HG02885 (cell line): ENCODE data around the gene SLX9.

Source experiments
- ATAC-seq: cut with Tn5 transposase; IDR thresholded peaks from one replicate; pipeline ENCODE4 v1.9.1; 2021; ENCODE audit warnings: mild to moderate bottlenecking; ENCODE audit not compliant: unreplicated experiment, poor library complexity

Gene SLX9

DNA sequence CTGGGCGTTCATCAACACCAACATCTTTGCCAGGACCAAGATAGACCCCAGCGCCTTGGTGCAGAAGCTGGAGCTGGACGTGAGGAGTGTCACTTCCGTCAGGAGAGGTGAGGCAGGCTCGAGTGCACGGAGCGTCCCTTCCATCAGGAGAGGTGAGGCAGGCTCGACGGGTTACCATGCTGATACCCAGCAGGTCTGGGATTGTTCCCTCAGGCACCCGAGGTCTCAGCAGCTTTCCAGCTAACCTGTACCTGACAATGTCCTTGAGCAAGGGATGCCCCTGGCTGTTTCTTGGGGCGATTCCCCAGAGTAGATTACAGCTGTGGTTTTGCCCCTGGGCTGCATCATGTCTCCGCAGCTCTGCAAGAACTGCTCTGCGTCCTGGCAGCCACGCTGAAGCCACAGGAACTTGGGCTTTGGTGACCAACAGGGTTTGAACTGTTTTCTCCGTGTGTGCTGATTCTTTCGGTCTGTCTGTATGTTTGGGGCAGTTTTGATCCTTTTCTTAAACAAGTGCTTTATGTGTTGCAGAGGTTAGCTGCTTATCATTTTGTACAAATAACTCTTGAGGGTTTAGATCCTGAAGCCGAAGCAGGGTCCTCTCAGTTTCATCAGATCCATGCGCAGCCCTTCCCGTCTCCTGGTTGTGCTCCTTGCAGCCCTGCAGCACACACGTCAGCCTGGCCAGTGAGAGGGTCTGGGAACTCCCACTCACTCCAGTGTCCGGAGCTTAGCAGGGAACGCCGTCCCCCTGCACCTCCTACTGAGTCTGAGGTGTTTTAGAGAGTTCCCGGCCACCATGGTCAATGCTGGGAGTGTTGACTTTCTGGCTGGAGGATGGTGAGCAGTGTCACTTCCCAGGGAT, 4.1 kb downstream of the SLX9 start:
- no peak for ATAC-seq

DNA sequence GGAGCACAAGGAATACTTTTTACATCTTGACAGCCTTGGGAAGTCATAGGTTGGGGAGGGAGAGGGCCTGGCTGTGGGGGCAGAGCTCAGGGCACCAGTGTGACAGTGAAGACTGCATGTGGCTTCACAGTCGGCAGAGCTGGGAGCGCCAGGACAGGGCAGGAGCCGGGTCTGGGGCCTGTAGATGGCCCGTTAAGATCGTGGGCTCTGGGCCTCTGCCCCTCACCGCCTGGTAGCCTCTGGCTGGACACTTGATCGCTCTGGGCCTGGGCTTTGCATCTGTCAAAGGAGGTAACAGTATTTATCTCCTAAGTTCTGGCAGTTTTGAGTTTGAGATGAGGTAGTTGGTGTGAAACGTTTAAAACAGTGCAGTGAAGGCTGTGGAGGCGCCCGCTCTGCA, 4.8 kb downstream of the SLX9 start:
- ATAC-seq: no peak

DNA sequence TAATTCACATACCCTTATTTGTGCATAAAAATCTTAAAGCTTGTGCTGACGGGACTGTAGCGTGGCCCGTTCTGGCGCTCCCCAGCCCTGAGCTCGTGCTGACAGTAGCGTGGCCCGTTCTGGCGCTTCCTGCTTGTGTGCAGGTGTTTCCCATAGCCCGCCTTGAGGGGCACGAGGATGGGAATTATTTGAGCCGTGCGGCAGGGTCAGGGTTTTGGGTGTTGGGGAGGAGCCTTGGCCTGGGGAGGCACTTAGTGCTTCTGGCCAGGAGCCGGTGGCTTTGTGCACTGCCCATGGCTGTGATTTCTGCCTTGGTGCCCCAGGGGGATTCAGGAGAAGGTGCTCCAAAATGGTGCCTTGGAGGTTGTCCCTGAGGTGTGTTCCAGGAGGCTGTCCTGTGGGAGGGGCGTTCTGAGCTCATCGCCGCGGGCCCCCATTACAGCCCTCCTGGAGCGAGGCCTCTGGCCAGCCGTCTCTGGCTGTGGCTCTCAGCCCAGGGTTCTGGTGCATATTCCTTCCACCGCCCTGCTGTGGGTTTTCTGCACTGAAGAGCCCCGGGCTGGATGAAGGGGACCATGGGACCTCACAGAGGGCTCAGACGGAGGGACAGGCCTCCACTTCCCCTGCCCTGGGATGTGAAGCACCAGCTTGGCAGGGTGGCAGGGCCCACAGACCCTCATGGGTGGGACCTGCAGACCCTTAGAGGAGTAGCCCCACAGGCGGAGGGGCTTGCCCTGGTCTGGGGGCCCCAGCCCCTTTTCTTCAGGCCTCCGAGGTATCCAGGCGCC, 6.6 kb downstream of the SLX9 start:
- ATAC-seq: no peak

DNA sequence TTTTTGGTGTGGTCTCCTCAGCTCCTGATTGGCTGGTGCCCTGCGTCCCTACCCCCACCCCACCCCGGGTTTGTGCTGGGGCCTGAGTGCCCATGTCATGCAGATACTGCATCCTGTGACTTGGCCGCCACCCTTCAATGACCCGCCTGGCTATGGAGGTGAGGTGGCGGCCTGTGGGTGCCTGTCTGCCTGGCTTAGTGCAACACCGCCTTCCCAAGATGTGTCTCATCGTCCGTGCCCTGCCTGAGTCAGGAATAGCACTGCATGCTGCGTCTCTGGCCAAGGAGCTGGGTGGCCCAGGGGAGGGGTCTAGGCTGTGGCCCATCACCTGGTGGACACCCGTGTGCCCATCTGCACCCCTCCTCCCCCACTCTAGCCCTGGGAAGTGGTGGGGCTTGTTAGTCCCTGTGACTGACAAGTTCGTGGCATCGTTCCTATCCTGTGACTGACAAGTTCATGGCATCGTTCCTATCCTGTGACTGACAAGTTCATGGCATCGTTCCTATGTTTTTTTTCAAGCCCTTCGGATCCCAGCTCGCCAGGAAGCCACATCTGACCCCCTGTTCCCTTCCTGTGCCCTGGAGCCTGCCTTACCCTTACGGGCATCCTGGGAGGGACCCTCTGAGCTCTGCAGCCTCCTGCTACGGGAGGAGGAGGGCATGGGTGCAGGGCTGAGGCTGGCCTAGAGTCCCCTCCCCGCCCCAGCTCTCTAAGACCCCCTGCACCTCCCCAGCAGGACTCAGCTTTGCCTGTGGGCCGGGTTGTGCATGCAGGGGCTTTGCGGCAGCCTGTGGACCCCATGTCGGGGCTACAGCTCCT, 7.5 kb downstream of the SLX9 start:
- no peak for ATAC-seq

DNA sequence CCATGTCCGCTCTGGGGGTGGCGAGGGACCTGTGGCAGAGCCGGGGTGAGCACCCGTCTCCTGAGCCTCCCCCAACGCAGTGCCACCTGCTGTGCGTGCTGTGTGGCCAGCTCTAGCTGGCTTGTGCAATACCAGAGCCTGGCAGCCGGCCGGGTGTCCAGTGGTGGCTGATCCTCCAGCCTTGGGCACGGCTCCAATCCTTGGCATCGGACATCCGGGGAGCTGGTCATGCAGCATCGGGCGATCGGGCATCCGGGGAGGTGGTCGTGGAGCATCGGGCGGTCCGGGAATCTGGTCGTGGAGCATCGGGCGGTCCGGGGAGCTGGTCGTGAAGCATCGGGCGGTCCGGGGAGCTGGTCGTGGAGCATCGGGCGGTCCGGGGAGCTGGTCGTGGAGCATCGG, 8.1 kb downstream of the SLX9 start:
- ATAC-seq: no peak

DNA sequence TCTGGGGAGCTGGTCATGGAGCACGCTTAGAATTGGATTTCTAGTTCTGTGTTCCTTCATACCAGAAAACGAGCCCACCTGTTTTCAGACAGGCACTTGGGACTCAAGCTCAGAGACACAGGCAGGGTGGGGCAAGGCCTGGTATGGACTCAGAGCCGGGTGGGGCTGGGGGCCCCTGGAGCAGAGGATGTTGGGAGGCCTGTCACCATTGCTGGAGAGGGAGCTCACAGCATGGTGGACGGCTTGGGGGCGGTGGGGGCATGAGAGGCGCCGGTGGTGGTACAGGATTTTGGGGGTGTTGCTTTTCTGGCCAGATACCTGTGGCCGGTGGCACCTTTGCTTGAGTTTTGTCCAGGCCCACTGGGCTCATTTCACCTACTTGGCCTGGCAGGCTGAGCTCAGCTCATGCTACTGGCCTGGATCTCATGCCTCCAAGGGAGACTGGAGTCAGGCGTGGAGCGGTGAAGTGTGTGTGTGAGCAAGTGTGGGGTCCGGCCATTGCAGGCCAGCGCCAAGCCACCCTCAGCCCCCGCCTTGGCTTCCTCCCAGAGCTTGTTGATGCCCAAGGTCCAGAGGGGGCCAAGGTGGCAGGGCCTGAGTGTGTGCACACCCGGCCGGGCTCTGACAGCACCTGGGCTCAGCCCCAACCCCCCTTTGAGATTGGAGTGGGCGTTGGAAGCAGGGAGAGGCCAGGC, 8.7 kb downstream of the SLX9 start:
- ATAC-seq: no peak

DNA sequence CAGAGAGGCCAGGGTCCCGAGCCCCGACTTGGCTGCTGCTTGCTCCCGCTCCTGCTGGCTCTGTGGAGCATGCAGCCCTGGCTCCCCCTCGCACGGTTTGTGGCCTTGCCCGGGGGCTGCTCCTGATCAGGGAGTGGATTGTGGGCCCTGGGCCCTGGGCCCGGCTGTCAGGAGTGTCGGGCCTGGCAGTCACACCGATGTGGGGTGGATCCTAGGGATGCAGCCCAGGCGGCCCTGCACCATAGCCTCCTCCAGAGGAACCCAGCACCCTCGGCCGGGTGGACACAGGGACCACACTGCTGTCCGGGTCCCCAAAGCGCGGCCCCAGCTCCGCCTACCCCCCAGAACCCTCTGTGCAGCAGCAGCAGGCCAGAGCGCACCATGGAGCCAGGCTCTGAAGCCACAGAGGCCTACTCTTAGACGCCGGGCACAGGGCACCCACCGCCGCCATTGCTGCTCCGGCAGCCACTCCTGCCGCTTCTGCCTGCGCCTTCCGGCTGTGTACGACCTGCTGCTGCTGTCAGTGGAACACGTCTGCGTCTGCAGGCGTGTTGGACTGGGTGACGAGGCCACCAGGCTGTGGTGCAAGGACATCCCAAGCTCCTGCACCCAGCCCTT, 9.4 kb downstream of the SLX9 start:
- ATAC-seq: no peak

DNA sequence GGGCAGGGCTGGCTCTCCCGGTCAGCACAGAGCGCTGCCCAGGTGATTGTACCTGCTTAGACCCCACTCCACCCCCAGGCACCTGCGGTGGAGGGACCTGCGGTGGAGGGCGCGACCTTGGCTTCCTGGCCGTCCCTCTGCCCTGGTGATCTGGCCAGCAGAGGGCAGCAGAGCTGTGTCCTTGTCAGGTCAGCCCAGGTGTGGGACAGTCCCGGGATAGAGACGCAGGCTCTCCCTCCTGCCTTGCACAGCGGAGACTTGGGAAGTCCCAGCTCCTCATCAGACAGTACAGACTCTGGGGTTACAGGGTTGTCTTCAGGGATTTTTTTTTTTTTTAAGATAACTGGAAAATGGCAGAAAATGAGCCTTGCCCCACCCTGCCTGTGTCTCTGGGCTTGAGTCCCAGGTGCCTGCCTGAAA, 10.0 kb downstream of the SLX9 start:
- no peak for ATAC-seq

DNA sequence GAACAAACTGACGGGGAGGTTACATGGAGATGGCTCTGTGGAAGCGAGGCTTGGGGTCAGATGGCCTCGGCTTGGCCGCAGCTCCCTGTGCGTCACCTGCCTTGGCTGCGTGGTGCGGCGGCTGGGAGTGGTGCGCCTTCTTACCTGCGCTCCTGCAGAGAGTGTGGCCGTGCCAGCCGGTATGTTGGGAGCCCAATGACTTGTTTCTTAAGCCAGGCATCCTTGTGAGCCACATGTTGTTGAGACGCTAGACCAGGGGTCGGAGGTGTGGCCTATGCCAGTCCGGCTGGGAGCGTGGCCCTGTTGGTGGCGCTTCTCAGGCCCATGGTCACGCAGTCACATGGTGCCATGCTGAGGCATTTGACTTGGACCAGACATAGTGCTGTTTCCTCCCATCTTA, 10.5 kb downstream of the SLX9 start:
- ATAC-seq: no peak

DNA sequence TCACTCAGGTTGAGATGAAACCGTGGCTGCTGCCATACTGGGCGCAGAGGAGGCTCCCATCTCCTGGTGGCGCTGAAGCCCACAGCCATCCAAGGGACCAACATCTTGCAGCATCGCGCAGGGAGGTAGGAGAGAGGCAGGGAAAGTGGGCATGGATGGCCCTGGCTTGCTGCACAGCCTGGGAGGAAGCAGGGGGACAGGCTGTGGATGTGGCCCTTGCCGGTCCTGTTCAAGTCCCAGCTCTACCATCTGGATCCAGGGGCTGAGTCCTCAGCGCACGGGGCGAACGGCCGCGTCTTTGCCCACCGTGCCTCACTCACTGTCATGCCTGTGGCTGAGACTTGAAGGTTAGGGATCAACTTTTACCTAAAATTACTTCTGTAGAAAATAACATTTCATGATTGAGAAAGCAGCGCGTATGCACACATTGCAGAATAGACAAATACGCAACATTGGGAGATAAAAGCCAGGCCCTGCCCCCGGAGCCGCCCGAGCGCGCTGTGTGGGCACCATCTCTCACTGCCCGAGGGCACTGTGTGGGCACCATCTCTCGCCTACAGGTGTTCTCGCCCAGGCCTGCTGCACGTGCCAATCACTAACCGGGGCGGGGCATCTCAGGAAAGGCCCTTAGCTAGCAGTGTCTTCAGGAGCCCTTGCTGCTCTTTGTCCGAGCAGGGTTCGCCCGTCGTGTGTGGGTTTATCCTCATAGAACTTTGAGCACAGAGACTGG, 11.5 kb downstream of the SLX9 start:
- no peak for ATAC-seq

DNA sequence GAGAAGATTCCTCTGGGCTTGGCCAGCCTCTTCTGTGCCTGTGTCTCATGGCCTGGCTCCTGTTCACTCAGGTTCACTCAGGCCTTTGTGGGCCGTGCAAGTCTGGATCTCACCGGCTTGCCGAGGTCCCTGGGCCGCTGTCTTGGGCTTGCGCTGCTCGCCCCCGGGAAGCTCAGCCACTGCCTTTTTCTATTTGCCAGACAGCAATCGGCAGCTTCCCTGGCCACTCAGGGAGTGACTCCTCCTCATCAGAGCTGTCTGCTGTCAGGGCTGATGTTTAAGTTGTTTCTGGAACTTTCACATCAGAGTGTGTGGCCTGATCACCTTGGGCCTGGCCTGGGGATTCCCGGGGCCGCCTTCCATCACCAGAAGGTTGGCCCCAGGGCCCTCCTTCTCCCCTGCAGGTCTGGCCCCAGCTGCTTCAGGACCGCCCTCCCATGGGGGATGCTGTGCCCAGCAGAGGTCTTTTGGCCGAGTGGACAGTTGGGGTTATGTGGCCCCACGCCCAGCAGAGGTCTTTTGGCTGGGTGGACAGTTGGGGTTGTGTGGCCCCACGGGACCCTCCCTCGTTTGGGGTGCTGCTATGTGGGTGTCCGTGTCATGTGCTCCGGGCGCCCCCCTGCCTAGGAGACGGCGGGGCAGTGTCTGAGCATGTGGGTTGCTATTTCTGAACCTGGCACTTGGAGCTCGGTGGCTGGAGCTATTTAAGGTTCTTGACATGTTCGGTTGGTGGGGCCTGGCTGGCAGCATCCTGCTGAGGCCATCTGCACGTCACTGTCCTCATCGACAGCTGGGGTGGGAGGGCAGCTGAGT, 12.5 kb downstream of the SLX9 start:
- ATAC-seq: no peak

DNA sequence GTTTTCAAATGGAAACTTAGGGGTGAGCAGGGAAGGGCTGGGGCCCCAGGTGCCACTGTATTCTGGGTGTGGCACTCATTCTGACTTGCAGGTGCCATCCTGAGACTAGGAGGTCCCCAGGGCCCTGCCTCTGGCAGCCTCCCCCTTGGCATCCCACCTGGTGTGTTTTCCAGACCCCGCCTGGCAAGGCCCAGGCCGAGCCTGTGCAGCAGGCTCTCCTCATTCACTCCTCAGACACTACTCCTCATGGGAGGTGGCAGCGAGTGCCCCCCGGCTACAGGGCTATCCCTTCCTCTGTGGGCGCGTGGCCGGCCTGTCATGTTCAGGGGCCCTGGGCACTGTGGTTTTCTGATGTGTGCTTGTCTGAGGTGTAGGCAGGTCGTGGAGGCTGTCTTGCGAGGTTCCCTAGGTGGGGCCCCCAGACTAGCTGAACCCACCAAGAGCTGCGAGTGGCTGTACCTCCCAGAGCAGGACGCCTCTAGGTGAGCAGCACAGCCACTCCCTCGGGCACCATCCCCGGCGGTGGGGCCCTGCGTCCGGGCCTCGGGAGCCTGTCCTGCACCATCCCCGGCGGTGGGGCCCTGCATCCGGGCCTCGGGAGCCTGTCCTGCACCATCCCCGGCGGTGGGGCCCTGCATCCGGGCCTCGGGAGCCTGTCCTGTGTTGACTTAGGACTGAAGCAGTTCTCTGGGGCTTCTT, 13.2 kb downstream of the SLX9 start:
- no peak for ATAC-seq

DNA sequence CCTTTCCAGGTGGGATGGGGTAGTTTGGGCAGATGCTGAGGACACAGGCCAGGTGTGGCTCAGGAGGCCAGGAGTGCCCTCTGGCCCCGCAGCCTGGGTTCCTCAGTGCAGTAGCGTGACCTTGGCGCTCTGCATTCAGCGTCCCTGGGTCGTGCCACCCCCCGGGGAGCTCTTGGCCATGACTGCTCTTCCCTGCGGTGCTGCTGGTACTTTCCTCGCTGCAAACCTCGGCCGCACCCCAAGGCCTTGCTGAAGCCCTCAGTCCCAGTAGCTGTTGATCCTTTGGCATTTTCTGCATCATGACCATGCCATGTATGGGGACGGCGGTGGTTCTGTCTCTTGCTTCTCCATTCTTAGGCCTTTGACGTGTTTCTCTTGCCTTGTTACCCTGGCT, 13.8 kb downstream of the SLX9 start:
- ATAC-seq: no peak

DNA sequence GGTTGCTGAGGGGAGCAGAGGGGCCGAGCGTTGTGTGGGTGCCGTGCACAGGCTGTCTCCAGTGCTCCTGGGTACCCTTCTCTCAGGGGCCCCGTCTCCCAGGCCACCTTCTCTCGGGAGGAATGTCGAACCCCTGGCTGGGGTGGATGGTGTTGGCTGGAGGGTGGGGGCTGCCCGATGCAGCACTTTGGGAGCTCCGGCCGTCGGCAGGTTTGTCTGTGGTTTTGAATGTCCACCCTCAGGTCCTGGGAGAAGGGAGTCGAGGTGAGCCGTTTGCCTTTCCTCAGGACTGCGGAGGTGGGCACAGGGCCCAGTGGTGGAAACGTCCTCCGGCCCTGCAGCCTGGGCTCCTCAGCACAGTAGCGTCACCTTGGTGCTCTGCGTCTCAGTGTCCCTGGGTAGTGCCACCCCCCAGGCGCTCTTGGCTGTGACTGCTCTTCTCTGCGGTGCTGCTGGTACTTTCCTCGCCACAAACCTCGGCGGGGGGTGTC, 14.5 kb downstream of the SLX9 start:
- ATAC-seq: no peak

DNA sequence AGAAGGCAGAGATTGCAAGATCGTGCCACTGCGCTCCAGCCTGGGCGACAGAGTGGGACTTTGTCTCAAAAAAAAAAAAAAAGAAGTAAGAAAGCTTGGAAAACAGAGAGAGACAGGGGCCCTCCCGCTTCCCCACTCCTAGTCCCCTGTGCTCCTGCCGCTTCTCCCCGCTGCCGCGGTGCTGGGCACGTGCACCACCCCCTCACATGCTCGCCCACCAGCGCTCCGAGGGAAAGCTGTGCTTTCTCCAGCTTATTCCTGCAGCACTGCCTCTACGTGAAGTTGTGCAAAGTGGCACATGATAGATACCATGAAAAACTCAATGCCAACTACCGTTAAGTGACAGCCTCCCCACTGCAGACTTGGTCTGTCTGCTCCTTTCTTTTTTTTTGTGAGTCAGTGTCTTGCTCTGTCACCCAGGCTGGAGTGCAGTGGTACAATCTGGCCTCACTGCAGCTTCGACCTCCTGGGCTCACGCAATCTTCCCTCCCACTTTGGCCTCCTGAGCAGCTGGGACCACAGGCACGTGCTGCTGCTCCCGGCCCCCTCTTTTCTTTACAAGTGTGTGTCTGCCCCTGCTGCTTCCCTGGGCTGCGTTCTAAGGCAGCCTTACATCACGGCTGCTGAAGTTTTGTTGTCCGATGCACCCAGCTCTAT, 15.4 kb downstream of the SLX9 start:
- no peak for ATAC-seq

DNA sequence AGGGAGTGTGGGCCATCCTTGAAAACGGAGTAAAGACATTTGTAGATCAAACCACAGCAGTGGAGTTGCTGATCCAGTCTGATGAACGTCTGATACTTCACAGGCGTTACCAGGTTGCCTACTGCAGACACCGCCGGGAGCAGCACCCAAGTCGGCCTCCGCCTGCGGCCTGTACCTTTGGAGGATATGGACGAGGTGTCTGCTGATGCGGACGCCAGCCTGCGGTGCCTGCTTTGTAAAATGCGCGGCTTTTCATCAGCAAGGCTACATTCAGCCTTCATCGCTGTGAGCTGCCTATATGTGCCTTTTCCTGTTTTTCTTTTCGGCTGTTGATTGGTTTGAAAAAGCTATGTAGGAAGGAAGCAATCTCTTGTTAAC, 16.0 kb downstream of the SLX9 start:
- no peak for ATAC-seq

DNA sequence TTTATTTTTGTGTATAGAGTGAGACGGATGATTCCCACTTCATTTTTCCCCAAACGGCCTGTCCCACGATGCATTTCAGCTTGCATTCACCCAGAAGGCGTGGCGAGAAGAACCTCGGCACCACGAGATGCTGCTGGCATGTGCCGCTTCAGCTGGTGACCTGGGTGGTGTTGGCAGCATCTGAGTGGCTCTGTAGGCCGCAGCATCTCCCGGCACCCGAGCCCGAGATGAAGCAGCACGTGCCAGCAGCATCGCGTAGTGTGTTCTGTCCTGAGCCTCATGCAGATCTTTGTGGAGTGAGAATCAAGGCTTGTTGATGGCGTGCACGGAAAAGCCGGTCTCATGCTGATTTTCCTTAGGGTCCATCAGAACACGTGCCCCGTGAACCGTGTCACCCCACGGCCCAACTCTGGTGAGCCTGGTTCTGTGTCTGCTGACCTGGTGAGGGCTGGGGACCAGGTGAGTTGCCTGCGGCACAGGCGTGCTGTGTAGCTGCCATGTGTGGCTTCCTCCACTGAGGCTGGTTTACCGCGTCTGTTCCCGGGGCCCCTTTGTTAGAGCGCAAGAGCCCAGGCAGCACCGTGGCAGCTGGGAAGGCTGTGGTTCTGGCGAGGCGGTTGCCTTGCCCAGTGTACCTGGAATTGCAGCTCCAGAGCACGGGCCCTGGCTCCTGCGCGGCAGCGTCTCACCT, 16.7 kb downstream of the SLX9 start:
- ATAC-seq: no peak
